Activated CD4-positive, CD25-positive, alpha-beta regulatory T cell treated with anti-CD3 and anti-CD28 coated beads, Interleukin-2, amount 50 U/mL, for 72 hours (primary cell): ENCODE results near the gene BIRC3.

ENCODE experiments used
- DNase-seq: peaks from one replicate; pipeline ENCODE4 v3.0.0; 2021

BIRC3 gene

GRCh38 chr11:102300837-102301236 lies 16.4 kb upstream of the BIRC3 start:
- DNase-seq, result peak; percentile 56

- no peak for DNase-seq
Measured at GRCh38 chr11:102302241-102302640, 15.0 kb upstream of the BIRC3 start.

- DNase-seq, result no peak
Measured at GRCh38 chr11:102304686-102305085, 12.6 kb upstream of the BIRC3 start.

GRCh38 chr11:102305352-102306047 lies 11.8 kb upstream of the BIRC3 start:
- DNase-seq, result no peak

GRCh38 chr11:102306048-102306597 lies 11.2 kb upstream of the BIRC3 start:
- DNase-seq, result no peak

GRCh38 chr11:102306817-102307726 lies 10.2 kb upstream of the BIRC3 start:
- no peak for DNase-seq

- no peak for DNase-seq
Measured at GRCh38 chr11:102307727-102308038, 9.6 kb upstream of the BIRC3 start.

GRCh38 chr11:102309621-102310541 lies 7.4 kb upstream of the BIRC3 start:
- no peak for DNase-seq

GRCh38 chr11:102312667-102313066 lies 4.6 kb upstream of the BIRC3 start:
- no peak for DNase-seq

- no peak for DNase-seq
Measured at GRCh38 chr11:102313238-102313940, 3.9 kb upstream of the BIRC3 start.

GRCh38 chr11:102314784-102315183 lies 2.5 kb upstream of the BIRC3 start:
- no peak for DNase-seq

GRCh38 chr11:102316346-102316904 lies 859 bp upstream of the BIRC3 start:
- DNase-seq, result no peak

GRCh38 chr11:102317768-102318103 lies 452 bp downstream of the BIRC3 start:
- DNase-seq, result no peak

- DNase-seq, result no peak
Measured at GRCh38 chr11:102318469-102318868, 1.2 kb downstream of the BIRC3 start.

- no peak for DNase-seq
Measured at GRCh38 chr11:102319544-102319943, 2.3 kb downstream of the BIRC3 start.

- no peak for DNase-seq
Measured at GRCh38 chr11:102320188-102320587, 2.9 kb downstream of the BIRC3 start.

- DNase-seq, result no peak
Measured at GRCh38 chr11:102320679-102321078, 3.4 kb downstream of the BIRC3 start.

GRCh38 chr11:102322560-102322959 lies 5.3 kb downstream of the BIRC3 start:
- DNase-seq, result no peak

- DNase-seq, result no peak
Measured at GRCh38 chr11:102323542-102324251, 6.4 kb downstream of the BIRC3 start.

- DNase-seq, result no peak
Measured at GRCh38 chr11:102325088-102325487, 7.8 kb downstream of the BIRC3 start.

- no peak for DNase-seq
Measured at GRCh38 chr11:102328748-102329147, 11.5 kb downstream of the BIRC3 start.
